ENCODE data around the gene ASCL5. TPM values are rescaled to one million over a fixed set of nuclear protein-coding genes. Genes with fewer than 3 reads are reported as not detected.
A peak's percentile ranks its signal among the peaks of the same experiment; 100 is the strongest.

Gene ASCL5
- total and polyA plus RNA-seq, 3 donors from 2014 or later, result 0.24 TPM; not detected in 2

DNA sequence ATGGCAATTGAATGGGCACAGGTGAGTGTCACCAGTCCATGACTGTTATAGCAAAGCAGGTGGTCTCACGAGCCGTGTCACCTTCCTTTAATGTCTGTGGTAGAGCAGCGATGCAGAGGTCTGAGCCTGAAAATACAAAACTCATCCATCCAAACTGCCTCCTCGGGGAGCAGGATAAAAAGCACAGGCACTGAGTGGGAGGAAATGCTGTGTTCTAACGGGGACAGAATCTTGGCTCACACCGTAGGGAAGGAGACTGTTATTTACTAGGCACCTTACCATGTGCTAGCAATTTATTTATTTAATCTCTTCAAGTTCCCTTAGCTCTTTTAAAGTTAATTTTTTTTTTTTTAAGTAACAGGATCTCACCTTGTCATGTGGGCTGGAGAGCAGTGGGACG is 1.2 kb downstream of the ASCL5 start:
- peak; percentile 26 for DNase-seq
- intact Hi-C loops (cut with DNase I; ENCODE audit: low total_unique reads), result no loop called here
- no peak for TF ChIP-seq POLR2A (IDR thresholded peaks at IDR 0.05)
- TF ChIP-seq, protein P1, sequence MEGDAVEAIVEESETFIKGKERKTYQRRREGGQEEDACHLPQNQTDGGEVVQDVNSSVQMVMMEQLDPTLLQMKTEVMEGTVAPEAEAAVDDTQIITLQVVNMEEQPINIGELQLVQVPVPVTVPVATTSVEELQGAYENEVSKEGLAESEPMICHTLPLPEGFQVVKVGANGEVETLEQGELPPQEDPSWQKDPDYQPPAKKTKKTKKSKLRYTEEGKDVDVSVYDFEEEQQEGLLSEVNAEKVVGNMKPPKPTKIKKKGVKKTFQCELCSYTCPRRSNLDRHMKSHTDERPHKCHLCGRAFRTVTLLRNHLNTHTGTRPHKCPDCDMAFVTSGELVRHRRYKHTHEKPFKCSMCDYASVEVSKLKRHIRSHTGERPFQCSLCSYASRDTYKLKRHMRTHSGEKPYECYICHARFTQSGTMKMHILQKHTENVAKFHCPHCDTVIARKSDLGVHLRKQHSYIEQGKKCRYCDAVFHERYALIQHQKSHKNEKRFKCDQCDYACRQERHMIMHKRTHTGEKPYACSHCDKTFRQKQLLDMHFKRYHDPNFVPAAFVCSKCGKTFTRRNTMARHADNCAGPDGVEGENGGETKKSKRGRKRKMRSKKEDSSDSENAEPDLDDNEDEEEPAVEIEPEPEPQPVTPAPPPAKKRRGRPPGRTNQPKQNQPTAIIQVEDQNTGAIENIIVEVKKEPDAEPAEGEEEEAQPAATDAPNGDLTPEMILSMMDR (IDR thresholded peaks at IDR 0.05), result no peak
- H3K9me3 ChIP-seq, result no peaks in the 10 kb centered on the region
- 46 to 53% methylated on average over 7 of the region's 7 CpGs for WGBS, 2 donors
- H3K4me1 ChIP-seq, result peaks cover 5% of the 10 kb centered on the region
- no peak overlapping the region for H3K27ac ChIP-seq
- H3K36me3 ChIP-seq (ENCODE audit: low read depth, missing control alignments), result no peaks in the 10 kb centered on the region
- H3K4me3 ChIP-seq, result no peak overlapping the region
- H3K27me3 ChIP-seq, result no peaks in the 10 kb centered on the region

DNA sequence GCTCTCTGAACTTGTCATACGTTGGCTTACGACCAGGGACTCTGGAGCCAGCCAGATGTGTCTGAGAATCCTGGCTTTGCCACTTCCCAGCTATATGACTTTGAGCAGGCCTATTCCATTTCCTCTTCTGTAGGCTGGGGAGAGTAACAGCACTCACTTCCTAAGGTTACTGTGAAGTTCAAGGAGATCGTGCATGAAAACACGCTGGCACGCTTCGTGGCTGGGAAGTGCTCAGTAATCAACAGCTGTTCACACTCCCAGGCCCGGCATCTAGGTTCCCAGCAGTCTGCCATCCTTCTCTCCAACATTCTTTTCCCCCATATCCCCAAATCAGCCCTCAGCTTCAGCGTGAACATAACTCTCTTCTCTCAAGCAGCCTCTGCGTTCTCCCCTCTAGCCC is 2.0 kb downstream of the ASCL5 start:
- Histone ChIP-seq H3K36me3 (ENCODE audit: low read depth, missing control alignments) (no peaks in the 10 kb centered on the region), H3K4me3 (no peak overlapping the region), H3K27me3 (no peaks in the 10 kb centered on the region), H3K27ac (no peak overlapping the region), H3K9me3 (no peaks in the 10 kb centered on the region), H3K4me1 (peaks cover 5% of the 10 kb centered on the region)
- intact Hi-C loops (cut with DNase I; ENCODE audit: low total_unique reads), result no loop called here
- TF ChIP-seq POLR2A (IDR thresholded peaks at IDR 0.05), result no peak
- TF ChIP-seq, protein P1 (IDR thresholded peaks at IDR 0.05), result no peak
- 52 to 63% methylated on average over 9 of the region's 9 CpGs for WGBS, 2 donors
- DNase-seq, result peak; percentile 32

DNA sequence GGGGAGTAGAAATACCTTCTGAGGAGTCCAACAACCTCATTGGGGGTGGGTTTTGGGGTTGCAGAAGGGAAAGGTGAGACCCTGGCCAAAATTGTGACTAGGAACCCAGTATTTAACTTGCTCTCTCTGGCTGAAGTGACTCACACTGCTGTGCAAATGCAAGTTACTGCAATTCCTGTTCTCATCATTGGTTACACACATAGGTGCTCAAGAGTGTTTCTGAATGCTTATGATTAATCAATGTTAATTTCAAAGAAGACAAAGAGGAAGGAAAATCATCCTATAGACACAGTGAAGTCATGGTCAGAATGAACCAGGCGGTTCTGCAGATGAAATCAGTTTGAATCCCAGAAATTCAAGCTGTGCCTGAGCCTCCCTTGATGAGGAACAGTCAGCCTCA is 3.1 kb downstream of the ASCL5 start:
- H3K27me3 ChIP-seq, result no peaks in the 10 kb centered on the region
- H3K36me3 ChIP-seq (ENCODE audit: low read depth, missing control alignments), result no peaks in the 10 kb centered on the region
- H3K27ac ChIP-seq, result no peak overlapping the region
- intact Hi-C loops (cut with DNase I; ENCODE audit: low total_unique reads), result no loop called here
- TF ChIP-seq, protein P1 (IDR thresholded peaks at IDR 0.05), result no peak
- TF ChIP-seq POLR2A (IDR thresholded peaks at IDR 0.05), result no peak
- DNase-seq, result no peak
- H3K4me1 ChIP-seq, result peaks cover 13% of the 10 kb centered on the region
- WGBS, 2 donors, result 96 to 100% methylated on average over 1 of the region's 1 CpG
- no peaks in the 10 kb centered on the region for H3K9me3 ChIP-seq
- H3K4me3 ChIP-seq, result no peak overlapping the region

DNA sequence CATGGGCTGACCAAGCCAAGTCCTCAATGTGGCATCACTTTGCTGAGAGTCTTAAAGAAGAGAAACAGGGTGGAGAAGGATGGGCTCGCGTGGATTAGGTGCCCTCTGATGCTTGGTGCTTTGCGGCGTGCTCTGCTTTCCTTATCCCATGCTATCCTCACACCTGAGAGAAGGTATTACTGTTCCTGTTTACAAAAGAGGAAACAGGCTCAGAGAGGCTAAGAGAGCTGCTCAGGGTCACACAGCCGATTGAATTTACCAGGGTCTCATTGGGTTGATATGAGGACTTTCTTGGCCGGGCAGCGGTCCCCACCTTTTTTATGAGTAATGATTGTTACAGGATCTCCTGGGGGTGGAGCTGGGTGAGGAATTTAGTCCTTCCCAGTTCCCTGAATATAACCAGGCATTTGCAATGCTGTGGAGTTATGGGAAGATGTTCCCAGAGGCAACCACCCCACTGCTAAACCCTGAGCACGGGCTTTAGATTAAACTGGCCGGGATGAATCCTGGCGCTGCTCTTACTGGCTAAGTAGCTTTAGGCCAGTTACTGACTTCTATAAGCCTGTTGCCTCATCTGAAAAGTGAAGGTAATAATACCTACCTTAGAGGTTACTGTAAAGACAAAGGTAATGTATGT is 4.5 kb downstream of the ASCL5 start:
- intact Hi-C loops (cut with DNase I; ENCODE audit: low total_unique reads), result no loop called here
- Histone ChIP-seq H3K4me1 (peaks cover 13% of the 10 kb centered on the region), H3K4me3 (no peak overlapping the region), H3K27ac (no peak overlapping the region), H3K36me3 (ENCODE audit: low read depth, missing control alignments) (no peaks in the 10 kb centered on the region), H3K9me3 (no peaks in the 10 kb centered on the region), H3K27me3 (no peaks in the 10 kb centered on the region)
- 91 to 95% methylated on average over 10 of the region's 10 CpGs for WGBS, 2 donors
- DNase-seq, result no peak
- TF ChIP-seq, protein P1 (IDR thresholded peaks at IDR 0.05), result no peak
- TF ChIP-seq POLR2A (IDR thresholded peaks at IDR 0.05), result no peak
